Neutrophil (primary cell): ENCODE results near the gene CLEC20A.

ENCODE experiments used
- H3K27ac ChIP-seq: fragments of 200-600 bp; sonication (generic); 2 replicates; pipeline ENCODE4 v1.5.1; 2016; ENCODE audit warnings: mild to moderate bottlenecking, moderate library complexity
- H3K27me3 ChIP-seq: fragments of 200-600 bp; sonication (generic); 2 replicates; pipeline ENCODE4 v1.6.0; 2016; ENCODE audit warnings: mild to moderate bottlenecking
- H3K36me3 ChIP-seq: fragments of 200-600 bp; sonication (generic); 2 replicates; pipeline ENCODE4 v1.5.1; 2017
- H3K4me1 ChIP-seq, 2 experiments: fragments of 200-600 bp in 1 of 2; sonication (generic) in 1 of 2; 1 replicate in 1 of 2; 2 replicates in 1 of 2; pipeline versions ENCODE4 v1.5.1 to v1.6.1; 2013 to 2016; ENCODE audit warnings: low read depth in 1 of 2, low read length in 1 of 2, mild to moderate bottlenecking in 1 of 2, moderate library complexity in 1 of 2; ENCODE audit not compliant: control insufficient read depth in 1 of 2, insufficient read depth in 1 of 2
- H3K4me3 ChIP-seq, 2 experiments: fragments of 200-600 bp in 1 of 2; sonication (generic) in 1 of 2; 1 replicate in 1 of 2; 2 replicates in 1 of 2; pipeline ENCODE4 v1.5.1; 2013 to 2016; ENCODE audit warnings: low read depth in 1 of 2, low read length in 1 of 2, mild to moderate bottlenecking in 1 of 2, moderate library complexity in 1 of 2
- H3K9me3 ChIP-seq: fragments of 200-600 bp; sonication (generic); 2 replicates; pipeline ENCODE4 v1.5.1; 2016
- TF ChIP-seq, protein P1 (sequence below): fragments of 200-600 bp; sonication (generic); IDR thresholded peaks from 2 replicates; pipeline ENCODE4 v1.5.1; 2016; ENCODE audit warnings: antibody characterized with exemption

Gene CLEC20A

DNA sequence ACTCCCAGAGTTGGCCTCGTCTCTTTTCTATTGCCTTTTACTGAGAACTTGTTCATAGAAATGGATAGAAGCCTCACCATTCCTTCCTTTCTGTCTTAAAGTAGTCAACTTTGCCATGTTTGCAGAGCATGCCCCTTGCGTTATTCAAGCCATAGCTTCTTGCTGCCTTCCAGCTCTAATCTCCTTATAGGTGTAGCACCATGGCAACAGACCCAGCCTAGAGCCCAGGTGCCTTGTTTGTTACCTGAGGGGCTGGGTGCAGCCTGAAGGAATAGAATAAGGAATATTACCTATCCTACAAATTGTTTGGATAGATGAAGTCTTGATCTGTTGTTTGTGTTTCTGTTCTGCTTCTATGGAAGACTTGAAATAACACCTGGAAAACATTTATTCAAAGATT, 59.9 kb downstream of the CLEC20A start:
- H3K4me3 ChIP-seq: no peak overlapping the region
- H3K27ac ChIP-seq: no peak overlapping the region
- TF ChIP-seq, protein P1, sequence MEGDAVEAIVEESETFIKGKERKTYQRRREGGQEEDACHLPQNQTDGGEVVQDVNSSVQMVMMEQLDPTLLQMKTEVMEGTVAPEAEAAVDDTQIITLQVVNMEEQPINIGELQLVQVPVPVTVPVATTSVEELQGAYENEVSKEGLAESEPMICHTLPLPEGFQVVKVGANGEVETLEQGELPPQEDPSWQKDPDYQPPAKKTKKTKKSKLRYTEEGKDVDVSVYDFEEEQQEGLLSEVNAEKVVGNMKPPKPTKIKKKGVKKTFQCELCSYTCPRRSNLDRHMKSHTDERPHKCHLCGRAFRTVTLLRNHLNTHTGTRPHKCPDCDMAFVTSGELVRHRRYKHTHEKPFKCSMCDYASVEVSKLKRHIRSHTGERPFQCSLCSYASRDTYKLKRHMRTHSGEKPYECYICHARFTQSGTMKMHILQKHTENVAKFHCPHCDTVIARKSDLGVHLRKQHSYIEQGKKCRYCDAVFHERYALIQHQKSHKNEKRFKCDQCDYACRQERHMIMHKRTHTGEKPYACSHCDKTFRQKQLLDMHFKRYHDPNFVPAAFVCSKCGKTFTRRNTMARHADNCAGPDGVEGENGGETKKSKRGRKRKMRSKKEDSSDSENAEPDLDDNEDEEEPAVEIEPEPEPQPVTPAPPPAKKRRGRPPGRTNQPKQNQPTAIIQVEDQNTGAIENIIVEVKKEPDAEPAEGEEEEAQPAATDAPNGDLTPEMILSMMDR: no peak
- no peaks in the 10 kb centered on the region for H3K27me3 ChIP-seq
- no peaks in the 10 kb centered on the region for H3K9me3 ChIP-seq
- no peaks in the 10 kb centered on the region for H3K36me3 ChIP-seq
- no peaks in the 10 kb centered on the region for H3K4me1 ChIP-seq

DNA sequence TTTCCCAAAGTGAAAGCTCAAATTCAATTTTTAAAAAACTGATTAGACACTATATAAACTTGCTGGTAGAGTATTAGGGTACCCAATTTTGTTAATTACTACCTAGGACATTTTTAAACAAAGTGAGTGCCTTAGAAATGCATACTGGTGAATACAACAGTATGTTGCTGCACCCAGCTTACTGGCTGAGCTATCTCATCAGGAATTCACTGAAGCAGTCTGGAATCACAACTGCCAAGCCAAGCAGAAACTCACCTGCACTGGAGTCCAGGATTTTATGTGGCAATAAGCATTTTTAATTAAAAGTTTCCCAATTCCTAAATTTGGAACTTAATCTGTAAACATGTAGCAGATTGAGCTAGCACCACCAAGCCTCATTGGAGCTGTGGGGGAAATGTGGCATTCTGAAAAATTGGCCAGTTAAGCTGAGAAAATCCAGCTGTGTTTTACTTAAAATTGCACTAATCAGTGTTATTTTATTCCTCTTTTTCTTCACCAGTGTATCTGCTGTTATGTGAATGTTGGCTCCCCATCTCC, 61.8 kb downstream of the CLEC20A start:
- Histone ChIP-seq H3K27me3 (no peaks in the 10 kb centered on the region), H3K36me3 (no peaks in the 10 kb centered on the region), H3K9me3 (no peaks in the 10 kb centered on the region), H3K4me1 (no peaks in the 10 kb centered on the region), H3K27ac (no peak overlapping the region), H3K4me3 (no peak overlapping the region)
- TF ChIP-seq, protein P1: no peak

DNA sequence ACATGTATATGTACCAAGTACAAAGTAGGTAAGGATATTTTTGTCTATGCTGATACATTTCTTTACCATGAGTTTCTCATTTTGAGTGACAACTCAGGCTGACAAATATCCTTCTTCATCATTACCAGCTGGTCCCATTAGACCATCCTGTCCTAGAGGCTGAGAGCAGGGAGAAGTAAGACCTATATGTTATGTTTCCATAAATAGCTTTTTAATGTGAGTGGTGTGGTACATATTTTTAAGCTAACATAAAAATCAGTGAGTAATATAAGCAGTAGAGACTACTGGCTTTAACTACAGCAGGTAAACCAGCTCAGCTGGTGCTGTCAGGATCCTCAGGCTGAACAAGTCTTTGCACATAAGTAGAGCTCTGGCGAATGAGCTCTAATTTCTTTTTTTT, 62.4 kb downstream of the CLEC20A start:
- H3K4me1 ChIP-seq: no peaks in the 10 kb centered on the region
- TF ChIP-seq, protein P1: no peak
- H3K27ac ChIP-seq: no peak overlapping the region
- H3K4me3 ChIP-seq: no peak overlapping the region
- H3K36me3 ChIP-seq: no peaks in the 10 kb centered on the region
- H3K9me3 ChIP-seq: no peaks in the 10 kb centered on the region
- no peaks in the 10 kb centered on the region for H3K27me3 ChIP-seq
